GM21360 (cell line): ENCODE data around the gene FPR3.
"Not testable (repeated sequence)": the region's sequence is repeated elsewhere in the genome, so short reads cannot be mapped to it uniquely, and the experiment has no call there.

Experiments used
- ATAC-seq: cut with Tn5 transposase; IDR thresholded peaks from one replicate; pipeline ENCODE4 v1.9.1; 2021; ENCODE audit warnings: mild to moderate bottlenecking, moderate library complexity; ENCODE audit not compliant: unreplicated experiment

FPR3 gene, protein sequence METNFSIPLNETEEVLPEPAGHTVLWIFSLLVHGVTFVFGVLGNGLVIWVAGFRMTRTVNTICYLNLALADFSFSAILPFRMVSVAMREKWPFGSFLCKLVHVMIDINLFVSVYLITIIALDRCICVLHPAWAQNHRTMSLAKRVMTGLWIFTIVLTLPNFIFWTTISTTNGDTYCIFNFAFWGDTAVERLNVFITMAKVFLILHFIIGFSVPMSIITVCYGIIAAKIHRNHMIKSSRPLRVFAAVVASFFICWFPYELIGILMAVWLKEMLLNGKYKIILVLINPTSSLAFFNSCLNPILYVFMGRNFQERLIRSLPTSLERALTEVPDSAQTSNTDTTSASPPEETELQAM

DNA sequence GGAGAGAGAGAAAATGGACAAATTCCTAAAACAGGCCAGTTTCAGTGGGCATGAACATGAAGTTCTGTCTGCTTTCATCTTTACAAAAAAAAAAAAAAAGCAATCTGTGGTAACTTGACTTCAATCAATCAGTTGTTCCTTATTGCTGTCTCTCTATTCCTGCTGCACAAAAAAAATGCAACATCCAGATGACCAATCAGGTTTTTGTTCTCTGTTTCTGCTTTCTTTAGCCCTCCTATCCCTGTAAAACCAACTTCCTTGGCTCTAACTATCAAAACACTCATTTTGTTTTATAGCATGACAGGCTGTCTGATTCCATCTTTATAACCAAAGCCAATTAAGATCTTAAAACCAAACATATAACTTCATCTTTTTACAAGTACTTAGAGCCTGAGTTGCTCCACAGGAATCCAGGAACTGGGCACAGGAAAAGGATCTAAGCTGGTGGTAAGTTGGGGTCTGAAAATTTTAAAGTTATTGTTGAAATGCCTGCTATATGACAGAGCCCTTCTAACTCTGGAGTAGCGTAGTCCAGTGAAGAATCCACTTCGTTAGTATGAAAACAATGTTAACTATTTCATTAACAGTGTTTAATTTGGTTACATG lies at the start of gene FPR3:
FPR3 (plus strand) TSS at position 273 of the 606 bp plus-strand sequence. CDS start 28,592 bp downstream, outside the sequence.
- ATAC-seq: no peak

DNA sequence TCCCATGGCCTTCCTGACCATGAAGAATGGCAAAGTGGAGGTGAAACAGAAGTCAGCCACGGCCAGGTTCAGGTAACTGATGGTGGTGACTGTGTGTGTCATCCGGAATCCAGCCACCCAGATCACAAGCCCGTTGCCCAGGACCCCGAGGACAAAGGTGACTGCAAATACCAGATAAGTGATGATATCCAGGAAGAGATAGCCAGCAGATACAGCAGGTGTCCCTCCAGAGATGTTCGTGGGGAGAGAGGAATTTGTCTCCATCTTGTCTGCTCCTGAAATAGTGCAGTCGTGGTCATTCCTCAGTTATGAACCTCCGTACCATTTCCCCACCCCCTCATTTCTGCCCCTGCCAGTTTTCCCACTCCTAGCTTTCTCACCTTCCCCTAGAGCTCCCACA lies 48.2 kb upstream of the FPR3 start:
- no peak for ATAC-seq

DNA sequence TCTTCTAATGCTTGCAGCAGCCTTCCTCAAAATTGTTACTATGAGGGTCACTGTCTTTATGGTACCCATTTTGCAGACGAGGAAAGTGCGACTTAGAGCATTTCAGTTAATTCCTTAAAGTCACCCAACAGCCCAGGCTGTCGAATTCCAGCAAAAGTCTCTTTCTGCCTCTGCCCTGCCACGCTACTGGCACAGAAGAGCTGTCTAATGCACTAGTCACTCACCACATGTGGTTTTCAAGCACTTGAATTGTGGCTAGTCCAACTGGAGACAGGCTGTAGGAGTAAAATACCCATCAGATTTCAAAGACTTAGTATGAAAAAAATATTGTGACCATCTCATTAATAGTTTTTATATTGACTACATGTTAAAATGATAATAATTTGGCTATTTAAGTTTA lies 45.0 kb upstream of the FPR3 start:
- no peak for ATAC-seq

DNA sequence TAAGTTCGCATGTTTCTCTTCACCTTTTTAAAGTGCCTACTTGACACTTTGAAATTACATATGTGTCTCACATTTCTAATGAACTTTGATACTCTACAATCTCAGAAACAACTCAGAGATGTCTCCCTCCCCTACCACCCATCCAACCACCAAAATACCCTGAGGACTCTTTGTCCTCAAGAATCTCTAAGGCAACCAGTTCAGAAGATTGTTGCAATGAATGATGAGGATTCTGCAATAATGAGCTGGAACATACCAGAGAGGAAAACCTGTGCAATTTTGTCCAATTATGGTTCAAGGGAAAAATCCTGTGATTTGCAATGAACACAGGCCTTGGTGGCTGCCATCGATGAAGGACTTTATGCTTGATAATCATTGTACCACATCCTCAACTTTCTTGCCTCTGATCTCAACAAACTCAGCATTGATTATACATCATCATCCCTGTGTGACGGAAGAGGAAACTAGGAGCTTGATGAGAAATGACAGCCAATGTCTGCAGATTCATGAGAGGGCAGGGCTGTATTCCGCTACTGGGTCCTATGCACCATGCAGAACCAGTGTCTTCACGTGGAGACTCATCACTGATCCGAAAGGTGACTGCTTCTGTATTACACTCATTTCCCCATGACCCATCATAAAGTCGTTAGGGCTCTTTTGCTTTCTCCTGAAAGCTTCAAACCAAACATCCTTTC lies 44.4 kb upstream of the FPR3 start:
- ATAC-seq: no peak

DNA sequence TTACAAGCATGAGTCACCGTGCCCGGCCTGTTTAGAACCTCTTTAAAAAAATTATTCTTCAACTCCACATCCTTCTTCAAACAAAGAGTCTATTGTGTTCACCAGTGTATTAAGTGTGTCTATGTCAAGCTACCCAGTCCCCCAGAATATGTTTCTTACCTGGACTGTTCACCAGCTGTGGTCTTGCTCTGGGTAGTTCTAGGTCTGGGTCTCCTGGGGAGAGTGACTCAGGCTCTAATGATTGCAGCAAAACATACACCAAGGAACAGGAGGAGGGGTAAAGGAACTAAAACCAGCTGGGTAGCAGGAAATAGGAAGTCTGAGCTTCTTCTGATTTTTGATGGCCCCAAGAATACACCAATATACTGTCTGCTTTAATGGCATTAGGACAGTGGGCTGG lies 43.3 kb upstream of the FPR3 start, which contains the start of gene FPR1:
FPR1 (minus strand) TSS at position 224 of the 400 bp plus-strand sequence. CDS start 4,884 bp downstream, outside the sequence.
- no peak for ATAC-seq

DNA sequence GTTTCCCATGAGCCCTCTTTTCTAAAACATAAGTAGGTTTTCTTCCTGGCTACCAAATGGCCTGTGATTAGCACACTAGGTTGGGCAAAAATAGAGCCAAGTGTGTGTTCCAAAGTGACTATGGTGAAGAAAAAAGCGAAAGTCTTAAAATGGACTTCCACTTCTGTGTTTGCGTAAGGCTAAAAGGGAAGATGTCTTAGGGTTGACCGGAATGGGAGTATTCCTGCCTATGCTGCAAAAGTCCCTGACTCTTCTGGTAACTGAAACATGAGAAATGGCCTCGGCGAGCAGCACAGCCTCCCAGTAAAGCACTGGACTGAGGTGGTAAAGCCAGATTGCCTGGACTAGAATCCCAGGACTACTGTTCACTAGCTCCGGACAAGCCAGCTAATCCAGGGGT lies 40.8 kb upstream of the FPR3 start:
- no peak for ATAC-seq

DNA sequence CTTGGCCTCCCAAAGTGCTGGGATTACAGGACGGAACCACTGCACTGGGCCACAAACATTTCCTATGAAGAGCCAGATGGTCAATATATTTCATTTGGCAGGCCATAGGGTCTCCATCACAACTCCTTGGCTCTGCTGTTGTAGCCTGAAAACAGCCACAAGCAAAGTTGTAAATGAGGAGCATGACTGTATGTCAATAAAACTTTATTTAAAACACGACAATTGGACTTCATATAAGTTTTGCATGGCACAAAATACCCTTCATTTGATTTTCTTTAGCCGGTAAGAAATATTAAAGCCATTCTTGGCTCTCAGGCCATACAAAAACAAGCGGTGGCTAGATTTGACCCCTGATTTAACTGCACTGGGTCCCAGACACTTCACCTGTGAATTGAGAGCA lies 40.2 kb upstream of the FPR3 start:
- ATAC-seq: no peak

DNA sequence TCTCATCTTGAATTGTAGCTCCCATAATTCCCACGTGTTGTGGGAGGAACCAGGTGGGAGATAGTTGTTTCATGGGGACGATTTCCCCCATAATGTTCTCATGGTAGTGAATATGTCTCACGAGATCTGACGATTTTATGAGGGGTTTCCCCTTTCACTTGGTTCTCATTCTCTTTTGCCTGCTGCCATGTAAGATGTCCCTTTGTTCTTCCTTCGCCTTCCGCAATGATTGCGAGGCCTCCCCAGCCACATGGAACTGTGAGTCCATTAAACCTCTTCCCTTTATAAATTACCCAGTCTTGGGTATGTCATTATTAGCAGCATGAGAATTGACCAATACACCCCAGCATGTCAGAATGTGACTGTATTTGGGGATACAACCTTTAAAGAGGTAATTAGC lies 39.4 kb upstream of the FPR3 start:
- no peak for ATAC-seq

DNA sequence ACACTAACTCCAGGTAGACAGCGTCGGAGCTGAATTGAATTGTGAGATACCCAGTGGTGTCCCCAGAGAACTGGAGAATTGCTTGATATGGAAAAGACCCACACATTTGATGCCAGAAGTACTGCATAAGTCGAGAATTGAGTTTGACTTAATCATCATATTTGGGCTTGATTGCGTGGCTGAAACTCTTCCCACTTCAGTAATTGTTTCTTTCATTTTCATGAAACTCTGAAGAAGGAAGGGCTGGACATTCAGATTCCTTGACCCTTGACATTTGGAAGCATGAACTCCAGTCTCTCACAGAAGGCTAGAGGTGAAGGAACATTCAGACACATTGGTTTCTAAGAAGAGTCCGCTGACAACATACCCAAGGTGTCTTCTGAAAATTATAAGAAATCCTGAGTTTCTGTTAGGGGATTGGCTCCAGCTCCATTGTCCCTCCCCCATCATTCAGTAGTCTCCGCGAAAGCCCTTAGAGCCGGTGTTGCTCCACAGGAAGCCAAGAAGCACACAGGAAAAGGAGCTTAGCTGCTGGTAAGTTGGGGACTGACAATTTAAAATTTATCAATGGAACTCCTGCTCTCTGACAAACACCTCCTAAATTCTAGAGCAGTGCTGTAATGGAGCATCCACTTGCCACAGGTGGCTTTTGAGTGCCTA lies 34.1 kb upstream of the FPR3 start, which contains the start of gene FPR2:
FPR2 (plus strand) TSS at position 484 of the 660 bp plus-strand sequence. CDS start 7,479 bp downstream, outside the sequence.
- no peak for ATAC-seq

DNA sequence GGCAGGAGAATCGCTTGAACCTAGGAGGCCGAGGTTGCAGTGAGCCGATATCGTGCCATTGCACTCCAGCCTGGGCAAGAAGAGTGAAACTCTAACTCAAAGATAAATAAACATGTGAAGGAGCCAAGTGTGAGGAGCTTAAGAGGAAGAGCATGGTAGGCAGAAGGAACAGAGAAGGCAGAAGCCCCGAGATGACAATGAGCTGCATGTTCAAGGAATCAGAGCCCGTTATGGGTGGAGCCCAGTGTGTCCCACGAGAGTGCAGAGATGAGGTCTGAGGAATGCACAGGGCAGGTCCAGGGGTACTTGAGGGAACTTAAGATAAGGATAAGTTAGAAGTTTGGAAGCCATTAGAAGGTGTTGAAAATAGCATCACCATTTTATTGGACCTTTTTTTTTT lies 33.3 kb upstream of the FPR3 start:
- no peak for ATAC-seq

DNA sequence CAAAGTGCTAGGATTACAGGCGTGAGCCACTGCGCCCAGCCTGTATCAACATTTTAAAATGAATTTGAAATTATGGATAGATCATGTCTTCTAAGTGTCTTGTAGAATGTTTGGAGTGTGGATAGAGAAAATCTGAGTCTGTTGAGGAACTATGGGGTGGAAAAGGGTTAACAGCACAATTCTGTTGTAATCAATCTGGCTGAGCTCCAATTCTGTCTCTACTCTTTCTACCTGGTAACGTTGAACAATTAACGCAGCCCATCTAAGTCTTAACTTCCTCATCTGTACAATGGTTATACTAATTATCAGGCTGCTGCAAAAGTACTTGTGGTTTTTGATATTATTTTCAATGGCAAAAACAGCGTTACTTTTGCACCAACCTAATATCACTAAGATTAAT lies 29.9 kb upstream of the FPR3 start:
- ATAC-seq: no peak

DNA sequence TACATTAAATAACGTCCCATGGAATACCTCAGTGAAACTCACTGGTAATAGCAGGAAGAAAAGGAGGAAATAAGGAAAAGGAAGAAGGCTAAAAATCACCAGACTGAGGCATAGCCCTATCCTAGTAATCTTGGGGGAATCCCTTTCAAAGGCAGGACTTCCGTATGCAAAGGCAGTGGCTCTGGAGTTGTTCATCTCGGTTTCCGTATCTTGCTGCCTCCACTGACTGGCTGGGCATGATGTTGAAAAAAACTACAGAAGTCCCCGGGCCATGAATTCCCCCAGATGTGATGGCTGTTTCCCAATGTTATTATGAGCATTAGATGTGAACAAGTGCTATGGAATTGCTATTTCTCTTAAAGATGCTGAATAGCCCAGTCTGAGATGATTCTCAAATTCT lies 28.5 kb upstream of the FPR3 start:
- ATAC-seq: no peak

DNA sequence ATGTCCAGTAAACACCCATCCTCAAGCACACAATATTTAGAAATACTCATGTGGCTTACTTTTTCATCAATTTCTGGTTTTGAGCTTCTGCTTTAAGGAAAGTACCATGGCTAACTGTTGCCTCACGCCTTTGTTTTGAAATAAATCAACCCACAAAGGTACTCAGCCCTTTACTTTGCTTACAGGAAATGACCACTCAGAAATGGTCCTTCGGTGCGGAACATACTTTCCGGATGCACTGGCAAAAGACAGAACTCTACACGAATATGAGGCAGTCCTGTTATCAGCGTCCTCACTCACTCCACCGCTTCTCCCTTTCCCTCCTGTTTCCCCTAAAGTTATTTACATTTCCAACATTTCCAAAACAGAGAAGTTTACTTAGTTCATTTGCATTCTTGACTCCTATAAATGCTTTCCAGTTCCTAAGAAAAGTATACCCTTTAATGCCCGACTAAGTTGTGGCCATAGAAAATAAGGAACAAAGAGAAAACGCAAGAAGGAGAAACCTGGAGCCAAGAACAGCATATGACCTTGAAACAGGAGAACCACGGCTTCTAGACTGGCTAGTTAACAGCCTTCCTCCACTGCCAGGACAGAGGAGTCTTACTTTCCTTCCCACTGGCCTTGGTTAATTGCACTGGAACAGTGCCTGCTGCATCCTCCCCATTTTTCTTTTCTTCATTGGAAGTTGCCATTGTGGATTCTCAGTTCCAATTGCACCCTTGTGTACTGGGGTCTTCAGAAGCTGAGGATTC lies 23.4 kb upstream of the FPR3 start:
- ATAC-seq: no peak

DNA sequence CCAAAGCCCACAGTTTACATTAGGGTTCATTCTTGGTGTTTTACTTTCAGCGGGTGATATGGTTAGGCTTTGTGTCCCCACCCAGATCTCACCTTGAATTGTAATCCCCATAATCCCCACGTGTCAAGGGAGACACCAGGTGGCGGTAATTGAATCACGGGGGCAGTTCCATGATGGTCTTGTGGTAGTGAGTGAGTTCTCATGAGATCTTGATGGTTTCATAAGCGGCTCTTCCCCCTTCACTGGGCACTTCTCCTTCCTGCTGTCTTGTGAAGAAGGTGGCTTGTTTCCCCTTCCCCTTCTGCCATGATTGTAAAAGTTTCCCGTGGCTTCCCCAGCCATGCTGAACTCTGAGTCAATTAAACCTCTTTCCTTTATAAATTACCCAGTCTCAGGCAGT lies 22.0 kb upstream of the FPR3 start:
- no peak for ATAC-seq

DNA sequence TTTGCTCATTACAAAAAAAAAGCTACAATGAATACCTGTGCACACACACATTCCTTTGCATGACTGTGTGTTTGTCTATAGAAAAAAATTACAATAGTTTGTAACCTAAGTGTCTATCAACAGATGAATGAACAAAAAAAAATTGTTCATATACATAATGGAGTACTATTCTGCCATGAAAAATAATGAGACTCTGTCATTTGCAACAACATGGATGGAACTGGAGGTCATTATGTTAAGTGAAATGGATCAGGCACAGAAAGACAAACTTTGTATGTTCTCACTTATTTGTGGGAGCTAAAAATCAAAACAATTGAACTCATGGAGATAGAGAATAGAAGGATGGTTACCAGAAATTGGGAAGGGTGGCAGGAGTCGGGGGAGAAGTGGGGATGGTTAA lies 18.4 kb upstream of the FPR3 start:
- ATAC-seq: not testable (repeated sequence)

DNA sequence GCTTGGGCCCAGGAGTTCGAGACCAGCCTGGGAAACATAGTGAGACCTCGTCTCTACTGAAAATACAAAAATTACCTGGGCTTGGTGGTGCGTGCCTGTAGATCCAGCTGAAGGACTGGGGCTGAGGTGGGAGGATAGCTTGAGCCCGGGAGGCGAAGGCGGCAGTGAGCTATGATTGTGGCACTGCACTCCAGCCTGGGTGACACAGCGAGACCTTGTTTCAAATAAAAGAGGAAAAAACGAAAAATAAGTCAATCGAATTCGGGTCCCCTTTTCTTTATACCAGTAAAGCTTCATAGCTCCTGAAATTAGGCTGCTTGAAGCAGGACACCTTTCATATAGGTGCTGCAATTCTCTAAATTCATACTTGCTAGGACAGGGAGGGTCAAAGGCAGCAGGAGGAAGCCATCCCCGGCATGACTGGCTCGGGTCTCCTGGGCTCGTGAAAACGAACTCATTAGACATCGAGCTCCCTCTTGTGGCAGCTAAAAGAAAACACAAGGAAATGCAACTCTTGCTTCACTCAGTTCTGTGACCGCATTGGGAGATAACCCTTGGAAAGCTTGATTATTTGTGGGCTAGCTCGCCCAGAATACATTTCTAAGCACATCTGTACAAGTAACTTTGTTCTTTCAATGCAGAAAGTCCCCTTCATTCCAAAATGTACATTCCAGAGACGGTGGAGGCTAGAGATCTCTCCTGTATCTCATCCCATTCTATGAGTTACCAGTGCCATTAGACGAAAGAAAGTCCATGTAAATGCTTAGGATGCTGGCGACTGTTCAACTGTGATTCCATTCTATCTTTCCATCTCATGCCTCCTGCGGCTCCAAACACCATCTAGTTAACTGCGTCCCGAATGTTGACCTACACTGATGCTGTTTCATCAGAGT lies 17.1 kb upstream of the FPR3 start:
- ATAC-seq: no peak

DNA sequence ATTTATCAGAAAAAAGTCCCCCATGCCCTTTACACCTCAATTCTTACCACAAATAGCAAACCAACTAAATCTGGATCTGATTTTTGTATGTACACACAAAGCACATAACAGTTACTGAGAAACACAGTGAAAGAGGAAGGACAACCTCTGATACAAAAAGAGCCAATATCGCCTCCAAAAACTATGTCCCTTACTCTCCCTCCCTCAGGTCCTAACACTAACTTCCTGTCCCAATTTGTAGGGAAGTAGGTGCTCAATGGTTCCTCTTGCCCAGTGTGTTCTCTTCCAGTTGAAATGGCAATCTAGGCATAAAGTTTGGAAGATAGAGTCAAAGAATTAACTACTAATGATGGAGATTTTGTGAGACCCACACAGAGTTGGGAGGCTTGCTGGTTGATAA lies 15.8 kb upstream of the FPR3 start:
- ATAC-seq: no peak

DNA sequence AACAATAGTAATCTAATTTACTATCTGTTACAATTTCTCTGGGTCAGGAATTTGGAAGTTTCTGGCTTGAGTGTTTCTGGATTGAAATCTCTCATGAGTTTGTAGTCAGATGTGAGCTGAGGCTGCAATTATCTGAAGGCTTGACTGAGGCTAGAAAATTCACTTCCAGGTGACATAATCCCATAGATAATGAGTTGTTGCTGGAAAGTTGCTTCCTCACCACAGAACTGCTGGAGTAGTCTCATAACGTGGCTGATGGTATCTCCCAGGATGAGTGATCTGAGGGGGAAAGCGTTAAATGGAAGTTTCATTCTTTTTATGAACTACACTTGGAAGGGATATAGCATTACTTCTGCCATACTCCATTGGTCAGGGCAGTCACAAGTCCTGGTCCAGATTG lies 15.3 kb upstream of the FPR3 start:
- no peak for ATAC-seq

DNA sequence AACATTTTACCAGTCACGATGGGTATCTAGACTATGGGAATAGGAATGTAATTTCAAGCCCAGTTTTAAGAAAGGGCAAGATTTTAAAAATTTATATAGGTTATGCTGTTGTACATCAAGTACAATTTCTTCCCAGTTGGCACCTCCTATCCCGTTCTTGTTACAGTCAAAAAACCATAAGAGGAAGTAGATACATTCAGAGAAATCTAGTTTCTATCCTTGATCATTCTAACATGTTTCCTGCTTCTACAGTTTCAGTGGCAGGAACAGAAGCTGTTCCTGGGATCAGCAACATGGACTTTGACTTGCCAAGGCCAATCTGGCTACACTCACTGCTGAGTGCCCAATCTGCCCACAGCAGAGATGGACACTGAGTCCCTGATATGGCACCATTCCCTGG lies 14.7 kb upstream of the FPR3 start:
- no peak for ATAC-seq

DNA sequence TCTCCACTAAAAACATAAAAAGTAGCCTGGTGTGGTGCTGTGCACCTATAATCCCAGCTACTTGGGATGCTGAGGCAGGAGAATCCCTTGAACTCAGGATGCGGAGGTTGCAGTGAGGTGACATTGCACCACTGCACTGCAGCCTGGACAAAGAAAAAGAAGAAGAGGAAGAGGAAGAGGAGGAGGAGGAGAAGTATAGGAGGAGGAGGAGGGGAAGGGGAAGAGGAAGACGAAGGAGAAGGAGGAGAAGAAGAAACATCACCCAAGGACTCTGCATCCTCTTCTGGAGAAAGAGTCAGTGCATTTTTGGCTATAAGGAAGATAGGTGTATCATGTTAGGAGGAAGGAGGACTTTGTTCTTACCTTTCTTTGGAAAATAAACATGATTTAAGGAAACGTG lies 13.0 kb upstream of the FPR3 start:
- ATAC-seq: no peak
